Sigmoid colon (tissue), 4 donors: ENCODE data around the gene CYP11A1.

Experiments used
- EP300 ChIP-seq, 4 donors: sonication (generic); formaldehyde crosslinking; IDR thresholded peaks; one replicate each; pipeline ENCODE4 v1.6.1; 2017; ENCODE audit warnings: antibody characterized with exemption in 4 of 4
- POLR2A ChIP-seq, 2 donors: fragments of 450-650 bp; IDR thresholded peaks; one replicate each; pipeline ENCODE4 v1.6.1; 2016; ENCODE audit warnings: antibody characterized with exemption in 2 of 2, mild to moderate bottlenecking in 2 of 2, moderate library complexity in 2 of 2
- POLR2AphosphoS5 ChIP-seq, 4 donors: sonication (generic); formaldehyde crosslinking; IDR thresholded peaks; one replicate each; pipeline ENCODE4 v1.6.1; 2017; ENCODE audit warnings: antibody characterized with exemption in 4 of 4
- TF ChIP-seq, protein P1 (sequence below), 4 experiments: fragments of 450-650 bp in 3 of 4; fragments of 200-600 bp in 1 of 4; IDR thresholded peaks; one replicate each; pipeline ENCODE4 v1.5.1; 2016 to 2019; ENCODE audit warnings: antibody characterized with exemption in 4 of 4, mild to moderate bottlenecking in 3 of 4, moderate library complexity in 2 of 4

DNA sequence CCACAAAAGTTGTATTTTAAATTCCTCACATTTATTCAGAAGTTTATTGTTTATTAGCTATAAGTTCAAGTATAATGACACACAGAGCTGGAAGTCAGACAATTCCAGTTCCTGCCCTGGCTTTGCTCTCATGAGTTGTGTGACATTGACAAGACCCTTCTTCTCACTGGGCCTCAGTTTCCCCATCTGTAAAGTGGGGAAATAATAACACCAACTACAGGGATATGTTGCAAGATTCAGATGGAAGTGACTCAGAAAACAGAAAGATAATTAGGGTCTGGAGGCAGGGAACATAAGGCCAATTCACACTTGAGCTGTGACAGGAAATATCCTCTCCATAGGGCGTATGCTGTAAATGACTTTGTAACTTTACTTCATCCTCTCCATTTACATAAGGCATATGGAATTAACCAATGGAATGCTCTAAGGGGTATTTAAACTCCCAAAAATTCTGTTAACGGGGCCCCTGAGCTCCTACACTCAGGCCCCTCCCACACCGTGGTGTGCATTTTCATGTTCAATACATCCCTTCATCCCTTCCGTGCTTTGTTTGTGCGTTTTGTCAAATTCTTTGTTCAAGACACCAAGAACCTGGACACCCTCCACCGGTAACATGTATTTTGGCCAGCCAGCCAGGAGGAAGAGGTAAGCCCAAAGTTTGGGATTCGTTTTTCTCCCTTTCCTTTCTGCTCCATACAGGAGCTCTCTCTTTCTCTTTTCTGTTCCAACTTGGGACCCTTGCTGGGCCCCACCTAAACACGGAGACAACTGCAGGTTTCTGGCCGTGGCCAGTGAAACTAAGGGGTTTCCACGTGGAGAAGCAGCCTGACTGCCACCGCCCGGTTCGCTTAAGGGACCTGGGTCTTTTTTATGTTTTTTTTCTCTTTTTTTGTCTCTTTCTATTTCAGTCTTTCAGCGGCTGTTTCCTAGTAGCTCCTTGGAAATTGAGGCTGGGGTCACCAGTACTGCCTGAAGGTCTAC, 16.9 kb downstream of the CYP11A1 start:
- TF ChIP-seq, protein P1, sequence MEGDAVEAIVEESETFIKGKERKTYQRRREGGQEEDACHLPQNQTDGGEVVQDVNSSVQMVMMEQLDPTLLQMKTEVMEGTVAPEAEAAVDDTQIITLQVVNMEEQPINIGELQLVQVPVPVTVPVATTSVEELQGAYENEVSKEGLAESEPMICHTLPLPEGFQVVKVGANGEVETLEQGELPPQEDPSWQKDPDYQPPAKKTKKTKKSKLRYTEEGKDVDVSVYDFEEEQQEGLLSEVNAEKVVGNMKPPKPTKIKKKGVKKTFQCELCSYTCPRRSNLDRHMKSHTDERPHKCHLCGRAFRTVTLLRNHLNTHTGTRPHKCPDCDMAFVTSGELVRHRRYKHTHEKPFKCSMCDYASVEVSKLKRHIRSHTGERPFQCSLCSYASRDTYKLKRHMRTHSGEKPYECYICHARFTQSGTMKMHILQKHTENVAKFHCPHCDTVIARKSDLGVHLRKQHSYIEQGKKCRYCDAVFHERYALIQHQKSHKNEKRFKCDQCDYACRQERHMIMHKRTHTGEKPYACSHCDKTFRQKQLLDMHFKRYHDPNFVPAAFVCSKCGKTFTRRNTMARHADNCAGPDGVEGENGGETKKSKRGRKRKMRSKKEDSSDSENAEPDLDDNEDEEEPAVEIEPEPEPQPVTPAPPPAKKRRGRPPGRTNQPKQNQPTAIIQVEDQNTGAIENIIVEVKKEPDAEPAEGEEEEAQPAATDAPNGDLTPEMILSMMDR (IDR thresholded peaks at IDR 0.05), result no peak
- TF ChIP-seq EP300 (IDR thresholded peaks at IDR 0.05) (no peak), POLR2A (IDR thresholded peaks at IDR 0.05) (no peak), POLR2AphosphoS5 (IDR thresholded peaks at IDR 0.05) (no peak)
